WTC11 (cell line): Measurements from ENCODE around the gene FZD2. TPM values are rescaled to one million over a fixed set of nuclear protein-coding genes. Genes with fewer than 3 reads are reported as not detected.

ENCODE experiments used
- ATAC-seq: fragments of 200-7000 bp; cut with Tn5 transposase; 2 replicates; pipeline ENCODE4 v1.10.0; 2021; ENCODE audit warnings: mild to moderate bottlenecking, moderate library complexity
- CTCF ChIA-PET: fragments of 300-600 bp; sonication (Branson Sonifier 250); formaldehyde crosslinking; loops from one replicate; lab custom pipeline; 2021; ENCODE audit warnings: antibody characterized with exemption; lab: Charles Lee
- POLR2A ChIA-PET: fragments of 350-600 bp; sonication (Branson Sonifier 250); formaldehyde crosslinking; loops from one replicate; lab custom pipeline; 2021; ENCODE audit warnings: antibody characterized with exemption; lab: Charles Lee
- DNase-seq: peaks from one replicate; pipeline ENCODE4 v3.0.0; 2021; ENCODE audit warnings: low spot score
- H3K27ac Mint-ChIP-seq: 2 replicates; pipeline ENCODE4 v1.8.0; 2021; ENCODE audit warnings: mixed read lengths
- H3K27me3 Mint-ChIP-seq: 2 replicates; pipeline ENCODE4 v1.8.0; 2021; ENCODE audit warnings: low read depth, mild to moderate bottlenecking, moderate library complexity, mixed read lengths
- H3K36me3 Mint-ChIP-seq: 2 replicates; pipeline ENCODE4 v1.8.0; 2021; ENCODE audit warnings: mixed read lengths
- H3K4me1 Mint-ChIP-seq: 2 replicates; pipeline ENCODE4 v1.8.0; 2022; ENCODE audit warnings: mixed read lengths
- H3K4me3 Mint-ChIP-seq: 2 replicates; pipeline ENCODE4 v1.8.0; 2021; ENCODE audit warnings: mild to moderate bottlenecking, moderate library complexity, mixed read lengths
- H3K9me3 Mint-ChIP-seq: 2 replicates; pipeline ENCODE4 v1.8.0; 2021; ENCODE audit warnings: mixed read lengths
- AR ChIP-seq: fragments of 250-450 bp; sonication (Bioruptor Pico); IDR thresholded peaks from 2 replicates; pipeline ENCODE4 v1.9.0; 2021; ENCODE audit warnings: mild to moderate bottlenecking
- ATF2 ChIP-seq: sonication (generic); formaldehyde crosslinking; IDR thresholded peaks from 2 replicates; pipeline ENCODE4 v1.8.1; 2022; ENCODE audit warnings: low read depth, missing genetic modification reagents, borderline replicate concordance
- EMX1 ChIP-seq: fragments of 250-450 bp; sonication (Bioruptor Pico); IDR thresholded peaks from 2 replicates; pipeline ENCODE4 v1.8.0; 2021; ENCODE audit warnings: mild to moderate bottlenecking
- ESRRA ChIP-seq: sonication (generic); formaldehyde crosslinking; IDR thresholded peaks from 2 replicates; pipeline ENCODE4 v1.8.1; 2022; ENCODE audit warnings: mild to moderate bottlenecking, missing genetic modification reagents, borderline replicate concordance
- FOXK1 ChIP-seq: sonication (generic); formaldehyde crosslinking; IDR thresholded peaks from 2 replicates; pipeline ENCODE4 v1.8.0; 2022; ENCODE audit warnings: mild to moderate bottlenecking, moderate library complexity, missing genetic modification reagents
- IRF2 ChIP-seq: sonication (generic); formaldehyde crosslinking; IDR thresholded peaks from 2 replicates; pipeline ENCODE4 v1.8.0; 2022; ENCODE audit warnings: low read depth, missing genetic modification reagents, borderline replicate concordance
- JAZF1 ChIP-seq: fragments of 250-450 bp; sonication (Bioruptor Pico); IDR thresholded peaks from 2 replicates; pipeline ENCODE4 v1.9.0; 2021; ENCODE audit warnings: moderate library complexity, mild to moderate bottlenecking, inconsistent platforms
- MXD4 ChIP-seq: fragments of 250-450 bp; sonication (Bioruptor Pico); IDR thresholded peaks from 2 replicates; pipeline ENCODE4 v1.8.0; 2021; ENCODE audit warnings: mild to moderate bottlenecking, moderate library complexity, borderline replicate concordance
- MYBL2 ChIP-seq: sonication (generic); formaldehyde crosslinking; IDR thresholded peaks from 2 replicates; pipeline ENCODE4 v1.8.1; 2023; ENCODE audit warnings: mild to moderate bottlenecking, moderate library complexity, missing genetic modification reagents
- SMAD4 ChIP-seq: sonication (generic); formaldehyde crosslinking; IDR thresholded peaks from 2 replicates; pipeline ENCODE4 v1.8.0; 2022; ENCODE audit warnings: mild to moderate bottlenecking, missing genetic modification reagents
- SOX15 ChIP-seq: fragments of 250-450 bp; sonication (Bioruptor Pico); IDR thresholded peaks from 2 replicates; pipeline ENCODE4 v1.9.0; 2021; ENCODE audit warnings: mild to moderate bottlenecking
- TCF7 ChIP-seq: sonication (generic); formaldehyde crosslinking; IDR thresholded peaks from 2 replicates; pipeline ENCODE4 v1.8.0; 2022; ENCODE audit warnings: mild to moderate bottlenecking, low read depth, missing genetic modification reagents, moderate library complexity
- ZMAT4 ChIP-seq: fragments of 250-450 bp; sonication (Bioruptor Pico); IDR thresholded peaks from 2 replicates; pipeline ENCODE4 v1.9.0; 2021; ENCODE audit warnings: mild to moderate bottlenecking
- total RNA-seq: library from RNA; stranded (reverse); gene quantifications from 3 replicates; pipeline ENCODE4 v1.2.3, GENCODE V29; 2021
- TF ChIP-seq, protein P1 (sequence below): sonication (generic); formaldehyde crosslinking; IDR thresholded peaks from 2 replicates; pipeline ENCODE4 v1.8.0; 2022; ENCODE audit warnings: mild to moderate bottlenecking, missing genetic modification reagents
- TF ChIP-seq, protein P2 (sequence below): sonication (generic); formaldehyde crosslinking; conservative IDR thresholded peaks from 2 replicates; pipeline ENCODE4 v1.8.1; 2022; ENCODE audit warnings: mild to moderate bottlenecking, missing genetic modification reagents
- TF ChIP-seq, protein P3 (sequence below): sonication (generic); formaldehyde crosslinking; IDR thresholded peaks from 2 replicates; pipeline ENCODE4 v1.8.0; 2023; ENCODE audit warnings: mild to moderate bottlenecking, missing genetic modification reagents
- TF ChIP-seq, protein P4 (sequence below): sonication (generic); formaldehyde crosslinking; IDR thresholded peaks from 2 replicates; pipeline ENCODE4 v1.8.0; 2022; ENCODE audit warnings: mild to moderate bottlenecking, missing genetic modification reagents
- TF ChIP-seq, protein P5 (sequence below): sonication (generic); formaldehyde crosslinking; IDR thresholded peaks from 2 replicates; pipeline ENCODE4 v1.8.1; 2023; ENCODE audit warnings: mild to moderate bottlenecking, missing genetic modification reagents, moderate library complexity
- TF ChIP-seq, protein P6 (sequence below): fragments of 250-450 bp; sonication (Bioruptor Pico); IDR thresholded peaks from 2 replicates; pipeline ENCODE4 v1.9.0; 2021; ENCODE audit warnings: moderate library complexity, mild to moderate bottlenecking, inconsistent platforms, borderline replicate concordance

The FZD2 gene
- total RNA-seq, 1 experiment from 2014 or later = 42.8 TPM

GRCh38 chr17:44559634-44560554, 2.6 kb downstream of the FZD2 start:
- no peak for DNase-seq
- peaks cover 11% of the 10 kb centered on the region for H3K36me3 Mint-ChIP-seq
- ChIA-PET POLR2A (no interaction called here), CTCF (interaction anchor here (3.7 kb wide), 1 partner anchor 26 kb away, joined by 35 read pairs; no protein-coding TSS in a partner anchor)
- peaks cover 68% of the 10 kb centered on the region for H3K27me3 Mint-ChIP-seq
- H3K27ac Mint-ChIP-seq = no peak overlapping the region
- peaks cover 65% of the 10 kb centered on the region for H3K4me1 Mint-ChIP-seq
- peaks cover 10% of the 10 kb centered on the region for H3K9me3 Mint-ChIP-seq
- TF ChIP-seq IRF2 (CRISPR knock-in tag) (no peak), EMX1 (CRISPR knock-in tag) (no peak), ZMAT4 (CRISPR knock-in tag) (no peak), TCF7 (CRISPR knock-in tag) (no peak), MYBL2 (CRISPR knock-in tag) (no peak), JAZF1 (no peak), FOXK1 (CRISPR knock-in tag) (no peak)
- TF ChIP-seq, protein P1, sequence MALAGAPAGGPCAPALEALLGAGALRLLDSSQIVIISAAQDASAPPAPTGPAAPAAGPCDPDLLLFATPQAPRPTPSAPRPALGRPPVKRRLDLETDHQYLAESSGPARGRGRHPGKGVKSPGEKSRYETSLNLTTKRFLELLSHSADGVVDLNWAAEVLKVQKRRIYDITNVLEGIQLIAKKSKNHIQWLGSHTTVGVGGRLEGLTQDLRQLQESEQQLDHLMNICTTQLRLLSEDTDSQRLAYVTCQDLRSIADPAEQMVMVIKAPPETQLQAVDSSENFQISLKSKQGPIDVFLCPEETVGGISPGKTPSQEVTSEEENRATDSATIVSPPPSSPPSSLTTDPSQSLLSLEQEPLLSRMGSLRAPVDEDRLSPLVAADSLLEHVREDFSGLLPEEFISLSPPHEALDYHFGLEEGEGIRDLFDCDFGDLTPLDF (CRISPR knock-in tag) = no peak
- TF ChIP-seq, protein P2, sequence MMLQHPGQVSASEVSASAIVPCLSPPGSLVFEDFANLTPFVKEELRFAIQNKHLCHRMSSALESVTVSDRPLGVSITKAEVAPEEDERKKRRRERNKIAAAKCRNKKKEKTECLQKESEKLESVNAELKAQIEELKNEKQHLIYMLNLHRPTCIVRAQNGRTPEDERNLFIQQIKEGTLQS (CRISPR knock-in tag) = no peak
- TF ChIP-seq, protein P3, sequence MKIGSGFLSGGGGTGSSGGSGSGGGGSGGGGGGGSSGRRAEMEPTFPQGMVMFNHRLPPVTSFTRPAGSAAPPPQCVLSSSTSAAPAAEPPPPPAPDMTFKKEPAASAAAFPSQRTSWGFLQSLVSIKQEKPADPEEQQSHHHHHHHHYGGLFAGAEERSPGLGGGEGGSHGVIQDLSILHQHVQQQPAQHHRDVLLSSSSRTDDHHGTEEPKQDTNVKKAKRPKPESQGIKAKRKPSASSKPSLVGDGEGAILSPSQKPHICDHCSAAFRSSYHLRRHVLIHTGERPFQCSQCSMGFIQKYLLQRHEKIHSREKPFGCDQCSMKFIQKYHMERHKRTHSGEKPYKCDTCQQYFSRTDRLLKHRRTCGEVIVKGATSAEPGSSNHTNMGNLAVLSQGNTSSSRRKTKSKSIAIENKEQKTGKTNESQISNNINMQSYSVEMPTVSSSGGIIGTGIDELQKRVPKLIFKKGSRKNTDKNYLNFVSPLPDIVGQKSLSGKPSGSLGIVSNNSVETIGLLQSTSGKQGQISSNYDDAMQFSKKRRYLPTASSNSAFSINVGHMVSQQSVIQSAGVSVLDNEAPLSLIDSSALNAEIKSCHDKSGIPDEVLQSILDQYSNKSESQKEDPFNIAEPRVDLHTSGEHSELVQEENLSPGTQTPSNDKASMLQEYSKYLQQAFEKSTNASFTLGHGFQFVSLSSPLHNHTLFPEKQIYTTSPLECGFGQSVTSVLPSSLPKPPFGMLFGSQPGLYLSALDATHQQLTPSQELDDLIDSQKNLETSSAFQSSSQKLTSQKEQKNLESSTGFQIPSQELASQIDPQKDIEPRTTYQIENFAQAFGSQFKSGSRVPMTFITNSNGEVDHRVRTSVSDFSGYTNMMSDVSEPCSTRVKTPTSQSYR = no peak
- TF ChIP-seq, protein P4, sequence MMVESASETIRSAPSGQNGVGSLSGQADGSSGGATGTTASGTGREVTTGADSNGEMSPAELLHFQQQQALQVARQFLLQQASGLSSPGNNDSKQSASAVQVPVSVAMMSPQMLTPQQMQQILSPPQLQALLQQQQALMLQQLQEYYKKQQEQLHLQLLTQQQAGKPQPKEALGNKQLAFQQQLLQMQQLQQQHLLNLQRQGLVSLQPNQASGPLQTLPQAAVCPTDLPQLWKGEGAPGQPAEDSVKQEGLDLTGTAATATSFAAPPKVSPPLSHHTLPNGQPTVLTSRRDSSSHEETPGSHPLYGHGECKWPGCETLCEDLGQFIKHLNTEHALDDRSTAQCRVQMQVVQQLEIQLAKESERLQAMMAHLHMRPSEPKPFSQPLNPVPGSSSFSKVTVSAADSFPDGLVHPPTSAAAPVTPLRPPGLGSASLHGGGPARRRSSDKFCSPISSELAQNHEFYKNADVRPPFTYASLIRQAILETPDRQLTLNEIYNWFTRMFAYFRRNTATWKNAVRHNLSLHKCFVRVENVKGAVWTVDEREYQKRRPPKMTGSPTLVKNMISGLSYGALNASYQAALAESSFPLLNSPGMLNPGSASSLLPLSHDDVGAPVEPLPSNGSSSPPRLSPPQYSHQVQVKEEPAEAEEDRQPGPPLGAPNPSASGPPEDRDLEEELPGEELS (CRISPR knock-in tag) = no peak
- peak overlapping the region; percentile 87 for H3K4me3 Mint-ChIP-seq
- ATAC-seq = no peak

DNA sequence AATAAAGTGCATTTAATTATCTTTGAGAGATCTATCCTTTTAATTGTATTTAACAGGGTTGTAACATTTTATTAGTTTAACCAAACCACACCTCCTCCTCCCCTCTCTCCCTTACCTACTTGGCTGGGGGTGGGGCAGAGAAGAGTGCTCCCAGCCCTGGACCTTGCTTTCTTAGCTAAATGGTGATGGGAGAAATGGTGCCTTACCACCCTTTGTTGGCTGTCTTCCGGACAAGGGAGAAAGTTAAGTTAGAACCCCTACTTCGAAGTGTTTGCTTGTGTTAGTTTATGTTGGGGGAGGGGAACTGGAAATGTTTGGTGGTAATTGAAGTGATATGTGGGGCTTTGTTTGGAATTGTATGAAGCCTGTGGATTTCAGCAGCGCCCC, 3.9 kb downstream of the FZD2 start:
- CTCF ChIA-PET = interaction anchor here (1.0 to 3.7 kb wide), 9 partner anchors 18 to 186 kb away, joined by 3 to 35 read pairs (median 3); no protein-coding TSS in a partner anchor
- DNase-seq (no peak), ATAC-seq (no peak)
- peaks cover 71% of the 10 kb centered on the region for H3K27me3 Mint-ChIP-seq
- H3K4me1 Mint-ChIP-seq = peaks cover 53% of the 10 kb centered on the region
- H3K9me3 Mint-ChIP-seq = peaks cover 23% of the 10 kb centered on the region
- no peak overlapping the region for H3K27ac Mint-ChIP-seq
- peaks cover 18% of the 10 kb centered on the region for H3K36me3 Mint-ChIP-seq
- peak overlapping the region; percentile 87 for H3K4me3 Mint-ChIP-seq
- POLR2A ChIA-PET = interaction anchor here (1.8 kb wide), 1 partner anchor 25 kb away, joined by 6 read pairs; no protein-coding TSS in a partner anchor
- TF ChIP-seq ATF2 (CRISPR knock-in tag) (no peak), MXD4 (CRISPR knock-in tag) (no peak), SOX15 (CRISPR knock-in tag) (no peak), AR (CRISPR knock-in tag) (no peak), ESRRA (CRISPR knock-in tag) (no peak), SMAD4 (CRISPR knock-in tag) (no peak)
- TF ChIP-seq, protein P5, sequence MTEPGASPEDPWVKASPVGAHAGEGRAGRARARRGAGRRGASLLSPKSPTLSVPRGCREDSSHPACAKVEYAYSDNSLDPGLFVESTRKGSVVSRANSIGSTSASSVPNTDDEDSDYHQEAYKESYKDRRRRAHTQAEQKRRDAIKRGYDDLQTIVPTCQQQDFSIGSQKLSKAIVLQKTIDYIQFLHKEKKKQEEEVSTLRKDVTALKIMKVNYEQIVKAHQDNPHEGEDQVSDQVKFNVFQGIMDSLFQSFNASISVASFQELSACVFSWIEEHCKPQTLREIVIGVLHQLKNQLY (CRISPR knock-in tag) = no peak
- TF ChIP-seq, protein P6, sequence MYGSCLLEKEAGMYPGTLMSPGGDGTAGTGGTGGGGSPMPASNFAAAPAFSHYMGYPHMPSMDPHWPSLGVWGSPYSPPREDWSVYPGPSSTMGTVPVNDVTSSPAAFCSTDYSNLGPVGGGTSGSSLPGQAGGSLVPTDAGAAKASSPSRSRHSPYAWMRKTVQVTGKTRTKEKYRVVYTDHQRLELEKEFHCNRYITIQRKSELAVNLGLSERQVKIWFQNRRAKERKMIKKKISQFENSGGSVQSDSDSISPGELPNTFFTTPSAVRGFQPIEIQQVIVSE (CRISPR knock-in tag) = no peak
